KMS-11 (cell line): ENCODE measurements around the gene GLIS1.

ENCODE experiments used
- H2AFZ ChIP-seq: fragments of 200-600 bp; sonication (generic); 2 replicates; pipeline ENCODE4 v1.6.1; 2016; ENCODE audit warnings: antibody characterized with exemption, mixed run types, low read depth
- H3K27ac ChIP-seq: fragments of 200-600 bp; sonication (generic); 2 replicates; pipeline ENCODE4 v1.6.1; 2016; ENCODE audit warnings: mild to moderate bottlenecking, mixed run types
- H3K27me3 ChIP-seq: fragments of 200-600 bp; sonication (generic); 2 replicates; pipeline ENCODE4 v1.6.1; 2017; ENCODE audit warnings: mild to moderate bottlenecking, low read depth, mixed run types, moderate library complexity; ENCODE audit not compliant: insufficient read depth
- H3K36me3 ChIP-seq: fragments of 200-600 bp; sonication (generic); 2 replicates; pipeline ENCODE4 v1.6.1; 2017; ENCODE audit warnings: mild to moderate bottlenecking, mixed run types; ENCODE audit not compliant: insufficient read depth
- H3K4me1 ChIP-seq: fragments of 200-600 bp; sonication (generic); 2 replicates; pipeline ENCODE4 v1.6.1; 2016; ENCODE audit warnings: mild to moderate bottlenecking, low read depth, mixed run types; ENCODE audit not compliant: poor library complexity, severe bottlenecking
- H3K4me2 ChIP-seq: fragments of 200-600 bp; sonication (generic); 2 replicates; pipeline ENCODE4 v1.7.0; 2016; ENCODE audit warnings: mild to moderate bottlenecking, mixed run types
- H3K4me3 ChIP-seq: fragments of 200-600 bp; sonication (generic); IDR thresholded peaks from 2 replicates; pipeline ENCODE4 v1.6.1; 2017; ENCODE audit warnings: low read depth, low read length, mixed read lengths; ENCODE audit not compliant: insufficient read depth
- H3K79me2 ChIP-seq: fragments of 200-600 bp; sonication (generic); 2 replicates; pipeline ENCODE4 v1.6.1; 2016; ENCODE audit warnings: low read depth, mixed run types; ENCODE audit not compliant: insufficient read depth
- H3K9ac ChIP-seq: fragments of 200-600 bp; sonication (generic); 2 replicates; pipeline ENCODE4 v1.6.1; 2016; ENCODE audit warnings: mild to moderate bottlenecking, mixed run types
- H4K20me1 ChIP-seq: fragments of 200-600 bp; sonication (generic); 2 replicates; pipeline ENCODE4 v1.6.1; 2016; ENCODE audit warnings: mild to moderate bottlenecking, mixed run types; ENCODE audit not compliant: insufficient read depth
- CTCF ChIP-seq: fragments of 200-600 bp; sonication (generic); conservative IDR thresholded peaks from 2 replicates; pipeline ENCODE4 v1.6.1; 2017; ENCODE audit warnings: low read depth, mild to moderate bottlenecking, antibody characterized with exemption, low read length, moderate library complexity, mixed read lengths

The GLIS1 gene

GRCh38 chr1:53576381-53576801 is 162.6 kb downstream of the GLIS1 start:
- Histone ChIP-seq H3K36me3 (no peaks in the 10 kb centered on the region), H3K79me2 (no peaks in the 10 kb centered on the region), H3K27ac (no peak overlapping the region), H3K4me3 (no peak overlapping the region), H3K27me3 (no peaks in the 10 kb centered on the region), H3K4me1 (peaks cover 3% of the 10 kb centered on the region), H3K9ac (no peak overlapping the region), H3K4me2 (no peak overlapping the region), H4K20me1 (no peaks in the 10 kb centered on the region), H2AFZ (no peak overlapping the region)
- no peak for TF ChIP-seq CTCF

- Histone ChIP-seq H3K4me3 (no peak overlapping the region), H3K4me1 (no peaks in the 10 kb centered on the region), H3K79me2 (no peaks in the 10 kb centered on the region), H3K36me3 (no peaks in the 10 kb centered on the region), H3K9ac (no peak overlapping the region), H2AFZ (no peak overlapping the region), H3K4me2 (no peak overlapping the region), H4K20me1 (no peaks in the 10 kb centered on the region), H3K27me3 (no peaks in the 10 kb centered on the region), H3K27ac (no peak overlapping the region)
- TF ChIP-seq CTCF, result no peak
Measured at GRCh38 chr1:53575955-53576320, 163.0 kb downstream of the GLIS1 start.

GRCh38 chr1:53575141-53575954 is 163.6 kb downstream of the GLIS1 start:
- Histone ChIP-seq H3K27me3 (no peaks in the 10 kb centered on the region), H4K20me1 (no peaks in the 10 kb centered on the region), H3K4me2 (no peak overlapping the region), H3K4me1 (no peaks in the 10 kb centered on the region), H3K36me3 (no peaks in the 10 kb centered on the region), H3K27ac (no peak overlapping the region), H3K4me3 (no peak overlapping the region), H2AFZ (no peak overlapping the region), H3K9ac (no peak overlapping the region), H3K79me2 (no peaks in the 10 kb centered on the region)
- TF ChIP-seq CTCF, result no peak

- Histone ChIP-seq H3K79me2 (no peaks in the 10 kb centered on the region), H3K27ac (no peak overlapping the region), H4K20me1 (no peaks in the 10 kb centered on the region), H2AFZ (no peak overlapping the region), H3K4me2 (no peak overlapping the region), H3K9ac (no peak overlapping the region), H3K4me3 (no peak overlapping the region), H3K4me1 (no peaks in the 10 kb centered on the region), H3K27me3 (no peaks in the 10 kb centered on the region), H3K36me3 (no peaks in the 10 kb centered on the region)
- TF ChIP-seq CTCF, result no peak
Measured at GRCh38 chr1:53574621-53575020, 164.3 kb downstream of the GLIS1 start.
